ENCODE results near the gene NRBP1. TPM values are rescaled to one million over a fixed set of nuclear protein-coding genes. Genes with fewer than 3 reads are reported as not detected.

Gene NRBP1
- total RNA-seq, 1 donor from 2014 or later, result 136 TPM

- Histone ChIP-seq H3K79me2 (ENCODE audit: low read depth) (peaks cover 38% of the 10 kb centered on the region), H3K9me3 (ENCODE audit: low read depth) (no peaks in the 10 kb centered on the region), H3F3A (ENCODE audit: low read depth) (peaks cover 24% of the 10 kb centered on the region), H3K27ac (peak overlapping the region; percentile 84), H3K36me3 (no peaks in the 10 kb centered on the region), H2AFZ (replicated peaks) (peak overlapping the region; percentile 59), H3K9ac (peak overlapping the region; percentile 50), H4K20me1 (ENCODE audit: low read depth) (peaks cover 38% of the 10 kb centered on the region), H3K4me2 (peak overlapping the region; percentile 85), H3K27me3 (no peaks in the 10 kb centered on the region), H3K4me3 (peak overlapping the region; percentile 94), H3K4me1 (peaks cover 12% of the 10 kb centered on the region)
- Mint-ChIP-seq H3K4me3 (peak overlapping the region; percentile 94), H3K27me3 (ENCODE audit: insufficient read depth, low read depth) (no peaks in the 10 kb centered on the region), H3K9me3 (no peaks in the 10 kb centered on the region), H3K27ac (peak overlapping the region; percentile 93), H3K36me3 (no peaks in the 10 kb centered on the region), H3K4me1 (peaks cover 26% of the 10 kb centered on the region)
- DNase-seq (ENCODE audit: low spot score), result no peak
- no peak for TF ChIP-seq EZH2 (IDR thresholded peaks at IDR 0.05)
- no peak for TF ChIP-seq EZH2phosphoT487 (IDR thresholded peaks at IDR 0.05)
- TF ChIP-seq, protein P1, sequence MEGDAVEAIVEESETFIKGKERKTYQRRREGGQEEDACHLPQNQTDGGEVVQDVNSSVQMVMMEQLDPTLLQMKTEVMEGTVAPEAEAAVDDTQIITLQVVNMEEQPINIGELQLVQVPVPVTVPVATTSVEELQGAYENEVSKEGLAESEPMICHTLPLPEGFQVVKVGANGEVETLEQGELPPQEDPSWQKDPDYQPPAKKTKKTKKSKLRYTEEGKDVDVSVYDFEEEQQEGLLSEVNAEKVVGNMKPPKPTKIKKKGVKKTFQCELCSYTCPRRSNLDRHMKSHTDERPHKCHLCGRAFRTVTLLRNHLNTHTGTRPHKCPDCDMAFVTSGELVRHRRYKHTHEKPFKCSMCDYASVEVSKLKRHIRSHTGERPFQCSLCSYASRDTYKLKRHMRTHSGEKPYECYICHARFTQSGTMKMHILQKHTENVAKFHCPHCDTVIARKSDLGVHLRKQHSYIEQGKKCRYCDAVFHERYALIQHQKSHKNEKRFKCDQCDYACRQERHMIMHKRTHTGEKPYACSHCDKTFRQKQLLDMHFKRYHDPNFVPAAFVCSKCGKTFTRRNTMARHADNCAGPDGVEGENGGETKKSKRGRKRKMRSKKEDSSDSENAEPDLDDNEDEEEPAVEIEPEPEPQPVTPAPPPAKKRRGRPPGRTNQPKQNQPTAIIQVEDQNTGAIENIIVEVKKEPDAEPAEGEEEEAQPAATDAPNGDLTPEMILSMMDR (IDR thresholded peaks at IDR 0.05), result no peak
Measured at GRCh38 chr2:27427863-27428212, 593 bp upstream of the NRBP1 start.

GRCh38 chr2:27428978-27429541, 629 bp downstream of the NRBP1 start:
- peaks cover 49% of the 10 kb centered on the region for H4K20me1 ChIP-seq (ENCODE audit: low read depth)
- Mint-ChIP-seq H3K4me3 (peak overlapping the region; percentile 99), H3K4me1 (peaks cover 26% of the 10 kb centered on the region), H3K9me3 (no peaks in the 10 kb centered on the region), H3K36me3 (peaks cover 10% of the 10 kb centered on the region), H3K27ac (peak overlapping the region; percentile 95), H3K27me3 (ENCODE audit: insufficient read depth, low read depth) (no peaks in the 10 kb centered on the region)
- no peak overlapping the region for H2AFZ ChIP-seq (replicated peaks)
- H3K4me3 ChIP-seq, result peak overlapping the region; percentile 94
- H3F3A ChIP-seq (ENCODE audit: low read depth), result peaks cover 24% of the 10 kb centered on the region
- H3K27ac ChIP-seq, result peak overlapping the region; percentile 95
- peak; percentile 95 for DNase-seq (ENCODE audit: low spot score)
- peak overlapping the region; percentile 89 for H3K4me2 ChIP-seq
- H3K36me3 ChIP-seq, result peaks cover 3% of the 10 kb centered on the region
- peaks cover 12% of the 10 kb centered on the region for H3K4me1 ChIP-seq
- no peaks in the 10 kb centered on the region for H3K9me3 ChIP-seq (ENCODE audit: low read depth)
- peaks cover 47% of the 10 kb centered on the region for H3K79me2 ChIP-seq (ENCODE audit: low read depth)
- peak overlapping the region; percentile 94 for H3K9ac ChIP-seq
- no peak for TF ChIP-seq EZH2phosphoT487 (IDR thresholded peaks at IDR 0.05)
- H3K27me3 ChIP-seq, result no peaks in the 10 kb centered on the region

DNA sequence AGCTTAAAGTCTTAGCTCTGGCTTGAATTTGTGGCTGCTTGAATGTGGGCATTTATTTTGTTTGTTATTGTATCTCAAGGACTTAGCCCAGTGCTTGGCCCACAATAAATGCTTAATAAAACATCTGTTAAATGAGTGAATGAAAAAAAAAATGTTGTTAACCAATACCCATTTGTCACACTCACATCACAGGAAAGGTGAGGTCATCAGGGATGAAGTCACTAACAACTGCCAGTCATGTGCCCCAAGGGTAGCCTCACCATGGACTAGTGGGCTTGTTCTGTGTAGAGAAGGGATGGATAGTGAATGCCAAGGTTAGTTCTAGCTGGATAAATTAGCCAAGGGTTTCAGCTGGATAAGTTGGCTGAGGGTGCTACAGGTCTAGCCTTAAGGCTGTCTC, 3.0 kb downstream of the NRBP1 start:
- Mint-ChIP-seq H3K27ac (no peak overlapping the region), H3K27me3 (ENCODE audit: insufficient read depth, low read depth) (no peaks in the 10 kb centered on the region), H3K36me3 (peaks cover 32% of the 10 kb centered on the region), H3K9me3 (no peaks in the 10 kb centered on the region), H3K4me3 (peak overlapping the region; percentile 51), H3K4me1 (peaks cover 26% of the 10 kb centered on the region)
- Histone ChIP-seq H3K4me3 (no peak overlapping the region), H3F3A (ENCODE audit: low read depth) (peaks cover 24% of the 10 kb centered on the region), H3K4me1 (peaks cover 12% of the 10 kb centered on the region), H3K9ac (no peak overlapping the region), H2AFZ (replicated peaks) (no peak overlapping the region), H3K9me3 (ENCODE audit: low read depth) (no peaks in the 10 kb centered on the region), H3K27me3 (no peaks in the 10 kb centered on the region), H4K20me1 (ENCODE audit: low read depth) (peaks cover 52% of the 10 kb centered on the region), H3K27ac (no peak overlapping the region), H3K36me3 (peaks cover 7% of the 10 kb centered on the region), H3K79me2 (ENCODE audit: low read depth) (peaks cover 47% of the 10 kb centered on the region), H3K4me2 (no peak overlapping the region)
- TF ChIP-seq EZH2phosphoT487 (IDR thresholded peaks at IDR 0.05), result no peak
- no peak for TF ChIP-seq EZH2 (IDR thresholded peaks at IDR 0.05)
- TF ChIP-seq, protein P1 (IDR thresholded peaks at IDR 0.05), result no peak
- no peak for DNase-seq (ENCODE audit: low spot score)

- Histone ChIP-seq H4K20me1 (ENCODE audit: low read depth) (peaks cover 39% of the 10 kb centered on the region), H3K9ac (no peak overlapping the region), H3K4me1 (no peaks in the 10 kb centered on the region), H3K27ac (no peak overlapping the region), H3K36me3 (peaks cover 7% of the 10 kb centered on the region), H3F3A (ENCODE audit: low read depth) (peaks cover 7% of the 10 kb centered on the region), H3K4me3 (no peak overlapping the region), H3K79me2 (ENCODE audit: low read depth) (peaks cover 31% of the 10 kb centered on the region), H2AFZ (replicated peaks) (no peak overlapping the region), H3K4me2 (no peak overlapping the region), H3K9me3 (ENCODE audit: low read depth) (no peaks in the 10 kb centered on the region), H3K27me3 (no peaks in the 10 kb centered on the region)
- DNase-seq (ENCODE audit: low spot score), result no peak
- Mint-ChIP-seq H3K36me3 (peaks cover 53% of the 10 kb centered on the region), H3K4me1 (peaks cover 7% of the 10 kb centered on the region), H3K27me3 (ENCODE audit: insufficient read depth, low read depth) (no peaks in the 10 kb centered on the region), H3K27ac (no peak overlapping the region), H3K4me3 (no peak overlapping the region), H3K9me3 (no peaks in the 10 kb centered on the region)
- TF ChIP-seq EZH2phosphoT487 (IDR thresholded peaks at IDR 0.05), result no peak
- no peak for TF ChIP-seq EZH2 (IDR thresholded peaks at IDR 0.05)
- TF ChIP-seq, protein P1 (IDR thresholded peaks at IDR 0.05), result no peak
Measured at GRCh38 chr2:27435628-27436027, 7.2 kb downstream of the NRBP1 start.
